Measurements from ENCODE around the gene SLPI.

SLPI gene, protein sequence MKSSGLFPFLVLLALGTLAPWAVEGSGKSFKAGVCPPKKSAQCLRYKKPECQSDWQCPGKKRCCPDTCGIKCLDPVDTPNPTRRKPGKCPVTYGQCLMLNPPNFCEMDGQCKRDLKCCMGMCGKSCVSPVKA

GRCh38 chr20:45254383-45255262 lies at the start of gene SLPI:
Gene SLPI, minus strand, starts transcription at chr20:45254564. Its CDS starts 21 bp downstream, at chr20:45254543.
- DNase-seq (ENCODE audit: low read depth in 3 of 3) = no peak

- no peak for DNase-seq (ENCODE audit: low read depth in 3 of 3)
Measured at GRCh38 chr20:45303586-45304463, 49.5 kb upstream of the SLPI start.

DNA sequence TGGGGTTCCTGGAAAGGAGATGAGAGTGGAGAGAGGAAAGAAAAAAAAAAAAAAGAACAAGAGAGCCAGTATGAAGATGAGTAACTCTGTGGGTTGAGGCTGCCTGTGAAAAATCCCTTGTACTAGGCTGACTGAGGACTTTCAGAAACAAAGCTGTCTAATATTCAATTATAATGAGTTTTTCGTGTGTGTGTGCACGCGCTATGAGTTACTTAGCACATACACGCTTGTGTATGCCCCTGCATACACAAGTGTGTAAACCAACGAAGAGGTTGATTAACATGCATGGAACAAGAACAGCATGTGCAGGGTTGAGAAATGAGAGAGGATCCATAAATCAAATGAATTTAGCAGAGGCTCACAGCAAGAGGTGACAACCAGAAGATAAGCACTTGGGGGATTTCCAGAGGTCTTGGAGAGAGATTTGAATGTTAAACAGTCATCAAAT lies 47.5 kb upstream of the SLPI start:
- DNase-seq (ENCODE audit: low read depth in 3 of 3) = no peak

- no peak for DNase-seq (ENCODE audit: low read depth in 3 of 3)
Measured at GRCh38 chr20:45300961-45301360, 46.6 kb upstream of the SLPI start.

DNA sequence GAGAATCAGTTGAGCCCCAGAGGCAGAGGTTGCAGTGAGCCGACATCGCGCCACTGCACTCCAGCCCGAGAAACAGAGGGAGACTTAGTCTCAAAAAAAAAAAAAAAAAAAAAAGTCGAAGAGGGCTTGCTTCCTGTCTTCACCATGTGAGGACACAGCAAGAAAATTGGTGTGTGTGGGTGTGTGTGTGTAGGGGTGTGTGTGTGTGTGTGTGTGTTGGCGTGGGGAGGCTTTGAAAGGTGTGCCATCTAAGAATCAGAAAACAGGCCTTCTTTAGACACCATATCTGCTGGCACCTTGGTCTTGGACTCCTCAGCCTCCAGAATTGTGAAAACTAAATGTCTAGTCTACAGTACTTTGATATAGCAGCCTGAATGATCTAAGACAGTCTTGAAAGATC lies 45.4 kb upstream of the SLPI start:
- DNase-seq (ENCODE audit: low read depth in 3 of 3) = no peak

GRCh38 chr20:45297786-45298497 lies 43.6 kb upstream of the SLPI start:
- DNase-seq (ENCODE audit: low read depth in 3 of 3) = no peak

DNA sequence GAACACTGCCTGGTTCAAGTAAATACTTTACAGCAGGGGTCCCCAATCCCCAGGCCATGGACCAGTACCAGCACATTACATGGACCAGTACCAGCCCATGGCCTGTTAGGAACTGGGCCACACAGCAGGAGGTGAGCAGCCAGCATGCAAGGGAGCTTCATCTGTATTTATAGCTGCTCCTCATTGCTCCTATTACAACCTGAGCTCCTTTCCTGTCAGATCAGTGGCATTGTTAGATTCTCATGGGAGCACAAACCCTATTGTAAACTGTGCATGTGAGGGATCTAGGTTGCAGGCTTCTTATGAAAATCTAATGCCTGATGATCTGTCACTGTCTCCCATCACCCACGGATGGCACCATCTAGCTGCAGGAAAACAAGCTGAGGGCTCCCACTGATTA lies 40.3 kb upstream of the SLPI start:
- DNase-seq (ENCODE audit: low read depth in 3 of 3) = no peak

GRCh38 chr20:45294003-45294368 lies 39.6 kb upstream of the SLPI start:
- DNase-seq (ENCODE audit: low read depth in 3 of 3) = no peak

DNA sequence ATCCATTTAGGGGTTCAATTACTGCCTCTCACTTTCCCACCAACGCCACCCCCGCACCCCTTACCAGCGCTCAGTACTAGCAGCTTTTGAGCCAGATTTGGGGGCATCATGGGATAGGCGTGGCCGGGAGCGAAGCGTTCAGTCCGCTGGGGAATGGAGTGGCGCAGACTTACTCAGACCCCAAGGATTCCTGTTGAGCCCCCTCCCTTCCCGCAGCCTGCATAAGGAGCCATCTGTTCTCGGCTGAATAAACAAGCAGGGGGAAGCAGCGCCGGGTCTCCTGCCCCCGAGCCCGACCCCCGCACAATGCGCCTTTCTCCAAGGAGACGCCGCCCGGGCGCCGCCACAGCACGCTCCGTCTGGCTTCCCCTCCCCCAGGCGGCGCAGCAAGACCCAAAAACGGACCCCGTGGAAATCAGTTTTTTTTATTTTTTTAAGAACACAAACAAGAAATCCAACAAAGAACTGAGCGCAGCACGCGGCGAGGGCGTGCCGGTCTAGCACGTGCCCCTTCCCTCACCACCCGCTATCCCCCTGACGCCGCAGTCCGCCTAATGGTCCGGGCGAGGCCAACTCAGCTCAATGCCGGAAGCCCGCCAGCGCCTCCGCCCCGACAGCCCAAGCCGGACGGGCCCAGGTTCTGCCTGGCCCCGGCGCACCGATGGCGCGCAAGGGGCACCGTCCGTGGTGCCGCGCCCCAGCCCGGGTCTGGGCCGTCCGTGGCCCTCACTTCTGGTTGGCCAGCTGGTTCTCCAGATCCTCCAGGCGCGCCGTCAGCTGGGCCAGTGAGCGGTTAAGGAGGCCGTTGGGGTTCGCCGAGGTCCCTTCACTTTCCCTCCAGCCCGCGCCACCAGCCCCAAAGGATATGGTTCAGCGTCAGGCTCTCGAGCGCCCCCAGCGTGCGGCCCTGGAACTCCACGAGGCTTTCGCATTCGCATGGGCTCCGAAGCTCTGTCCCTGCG lies 39.0 kb upstream of the SLPI start:
- peak; percentile 62 to 80 (median 70) for DNase-seq (ENCODE audit: low read depth in 3 of 3)

DNA sequence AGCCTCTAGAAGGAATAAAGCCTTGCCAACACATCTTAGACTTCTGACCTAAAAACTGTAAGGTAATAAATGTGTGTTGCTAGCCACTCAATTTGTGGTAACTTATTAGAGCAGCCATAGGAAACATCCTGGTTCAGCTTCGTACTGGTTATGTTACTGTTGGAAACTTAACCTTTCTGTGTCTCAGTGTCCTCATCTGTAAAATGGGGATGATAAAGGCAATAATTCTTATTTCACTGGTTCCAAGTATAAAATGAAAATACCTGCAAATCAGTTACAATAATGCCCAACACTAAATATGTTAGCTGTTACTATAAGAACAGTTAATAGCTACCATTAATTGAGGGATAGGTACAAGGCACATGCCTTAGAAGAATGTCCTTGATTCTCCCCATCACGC lies 38.0 kb upstream of the SLPI start:
- no peak for DNase-seq (ENCODE audit: low read depth in 3 of 3)

GRCh38 chr20:45291526-45291925 lies 37.2 kb upstream of the SLPI start:
- no peak for DNase-seq (ENCODE audit: low read depth in 3 of 3)

DNA sequence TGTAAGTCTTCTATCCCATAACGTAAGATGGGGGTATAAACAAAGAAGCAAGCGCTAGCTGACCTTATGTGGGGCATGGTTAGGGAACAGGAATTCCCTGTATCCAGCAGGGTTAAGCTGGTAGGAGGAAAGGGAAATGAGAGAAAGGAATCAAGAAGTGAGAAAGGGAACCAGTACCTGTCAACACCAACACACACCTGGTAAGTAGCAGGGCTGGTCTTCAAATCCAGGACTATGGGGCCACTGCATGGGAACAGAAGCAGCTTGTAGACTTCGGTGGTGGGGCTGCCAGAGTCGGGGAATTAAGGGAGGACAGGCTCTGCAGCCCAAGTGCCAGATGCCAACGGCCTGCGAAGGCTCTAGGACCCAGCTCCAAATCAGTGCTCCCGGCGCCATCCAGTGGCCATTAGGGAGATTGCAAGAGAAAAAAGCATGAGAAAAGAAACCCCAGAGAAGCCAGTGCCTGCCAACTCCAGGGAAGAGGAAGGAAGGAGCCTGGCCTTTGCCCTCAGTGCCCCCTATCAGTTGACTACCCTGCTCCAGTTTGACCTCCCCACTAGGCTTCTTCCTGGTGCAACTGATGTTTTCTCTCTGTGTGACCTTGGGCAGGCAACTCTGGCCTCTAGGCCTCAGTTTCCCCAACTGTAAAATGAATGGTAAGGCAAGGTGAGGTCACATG lies 36.5 kb upstream of the SLPI start:
- DNase-seq (ENCODE audit: low read depth in 3 of 3) = peak; percentile 35 to 45 (median 40)

GRCh38 chr20:45289942-45290676 lies 35.7 kb upstream of the SLPI start:
- no peak for DNase-seq (ENCODE audit: low read depth in 3 of 3)

DNA sequence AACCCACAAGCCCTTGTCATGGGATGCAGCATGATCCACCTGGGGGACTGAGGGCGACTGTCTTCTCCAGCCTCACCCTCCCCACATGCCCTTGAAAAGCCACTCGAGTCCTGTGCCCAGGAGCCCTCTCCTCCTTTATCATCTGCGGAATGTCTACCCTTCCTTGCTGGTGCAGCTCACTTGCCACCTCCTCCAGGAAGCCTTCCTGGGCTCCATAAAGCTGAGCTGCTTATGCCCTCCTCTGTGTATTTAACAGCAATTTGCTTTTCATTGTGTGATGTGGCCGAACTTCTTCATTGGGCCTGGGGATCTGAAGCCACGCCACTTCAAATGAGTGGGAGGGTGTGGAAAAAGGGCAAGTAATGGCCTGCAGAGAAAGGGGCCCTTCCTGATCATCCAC lies 34.5 kb upstream of the SLPI start:
- DNase-seq (ENCODE audit: low read depth in 3 of 3) = no peak

GRCh38 chr20:45288376-45288775 lies 34.0 kb upstream of the SLPI start:
- DNase-seq (ENCODE audit: low read depth in 3 of 3) = no peak

DNA sequence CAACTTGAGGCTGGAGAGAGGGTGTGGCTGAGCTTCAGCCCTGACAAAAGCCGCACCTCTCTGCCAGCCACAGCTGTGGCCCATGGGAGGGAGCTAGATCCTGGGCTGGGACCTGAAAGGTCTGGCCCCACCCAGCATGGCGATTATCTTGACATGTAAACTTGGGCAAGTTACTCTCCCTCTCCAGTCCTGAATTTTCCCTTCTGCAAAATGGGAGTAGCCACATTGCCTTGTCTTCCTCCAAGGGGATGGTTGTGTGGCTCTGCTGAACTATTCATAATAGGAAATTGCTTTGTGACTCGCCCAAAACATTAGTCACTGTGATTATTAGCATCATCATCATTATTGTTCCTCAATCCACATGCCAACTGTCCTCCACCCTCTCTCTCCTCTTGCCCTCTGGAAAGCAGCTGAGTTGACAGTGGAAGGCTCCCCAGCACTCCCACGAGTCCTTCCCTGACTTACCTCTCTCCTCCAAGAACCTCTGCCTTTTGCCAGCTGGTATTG lies 29.2 kb upstream of the SLPI start:
- no peak for DNase-seq (ENCODE audit: low read depth in 3 of 3)

GRCh38 chr20:45282700-45283550 lies 28.6 kb upstream of the SLPI start:
- no peak for DNase-seq (ENCODE audit: low read depth in 3 of 3)

DNA sequence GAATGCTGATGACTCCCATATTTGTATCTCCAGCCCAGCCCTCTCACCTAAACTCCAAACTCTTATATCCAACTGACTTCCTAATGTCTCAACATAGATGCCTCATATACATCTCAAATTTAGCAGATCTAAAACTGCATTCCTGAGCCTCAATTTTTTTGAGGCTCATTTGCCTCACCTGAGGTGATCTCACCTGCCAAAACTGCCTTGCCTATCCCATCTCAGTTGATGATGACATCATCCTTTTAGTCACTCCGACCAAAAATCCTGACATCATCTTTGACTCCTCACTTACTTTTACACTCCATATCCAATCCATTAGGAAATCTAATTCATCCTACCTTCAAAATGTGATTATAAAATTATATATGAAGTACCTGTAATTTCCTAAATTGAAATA lies 25.6 kb upstream of the SLPI start:
- DNase-seq (ENCODE audit: low read depth in 3 of 3) = no peak

All from stimulated activated CD4-positive, alpha-beta T cell treated with anti-CD3 and anti-CD28 coated beads, TNF-alpha, amount 100 ng/mL, for 4 hours (primary cell).